ENCODE data around the gene CNGB1.

- TF ChIP-seq CTCF (conservative IDR thresholded peaks at IDR 0.05 in 1 of 2, IDR thresholded peaks at IDR 0.05 in 1 of 2; ENCODE audit: extremely low read depth in 1 of 2, insufficient read depth in 1 of 2, low read depth in 1 of 2, low read length in 2 of 2) (peak; percentile 29 to 59), EZH2 (IDR thresholded peaks at IDR 0.05; ENCODE audit: borderline replicate concordance, low read length) (no peak)
Observed at GRCh38 chr16:57994778-57995177, 23.9 kb upstream of the CNGB1 start.

All from mammary epithelial cell (primary cell).